Measurements from ENCODE around the gene TMOD2.
A peak's percentile ranks its signal among the peaks of the same experiment; 100 is the strongest.

TMOD2 gene

GRCh38 chr15:51750792-51751696 is at the start of gene TMOD2:
Gene TMOD2 (plus strand): TSS chr15:51751597. CDS start chr15:51766442, 14,845 bp downstream.
- peak; percentile 42 to 45 for DNase-seq

GRCh38 chr15:51702710-51703109 is 48.7 kb upstream of the TMOD2 start:
- DNase-seq = no peak

GRCh38 chr15:51706291-51706690 is 45.1 kb upstream of the TMOD2 start:
- no peak for DNase-seq

- DNase-seq = no peak
These were observed 44.3 kb upstream of the TMOD2 start for GRCh38 chr15:51706926-51707608.

- no peak for DNase-seq
These were observed 43.4 kb upstream of the TMOD2 start for GRCh38 chr15:51708013-51708412.

- no peak for DNase-seq
These were observed 42.4 kb upstream of the TMOD2 start for GRCh38 chr15:51709031-51709430.

GRCh38 chr15:51714162-51714561 is 37.2 kb upstream of the TMOD2 start:
- DNase-seq = no peak

GRCh38 chr15:51714911-51715310 is 36.5 kb upstream of the TMOD2 start:
- DNase-seq = no peak

- DNase-seq = no peak
These were observed 33.2 kb upstream of the TMOD2 start for GRCh38 chr15:51718219-51718618.

GRCh38 chr15:51718746-51719145 is 32.7 kb upstream of the TMOD2 start:
- no peak for DNase-seq

GRCh38 chr15:51720201-51720995 is 31.0 kb upstream of the TMOD2 start:
- no peak for DNase-seq

GRCh38 chr15:51721199-51721960 is 30.0 kb upstream of the TMOD2 start:
- DNase-seq = no peak

GRCh38 chr15:51724199-51724598 is 27.2 kb upstream of the TMOD2 start:
- DNase-seq = no peak

- no peak for DNase-seq
These were observed 26.7 kb upstream of the TMOD2 start for GRCh38 chr15:51724673-51725072.

GRCh38 chr15:51726302-51727073 is 24.9 kb upstream of the TMOD2 start:
- peak; percentile 55 to 61 for DNase-seq

GRCh38 chr15:51727141-51727897 is 24.1 kb upstream of the TMOD2 start:
- DNase-seq = peak in 1 of 2 donors; percentile 22

GRCh38 chr15:51731549-51732267 is 19.7 kb upstream of the TMOD2 start:
- peak; percentile 27 to 35 for DNase-seq

GRCh38 chr15:51732646-51733045 is 18.8 kb upstream of the TMOD2 start:
- DNase-seq = no peak

GRCh38 chr15:51735228-51736010 is 16.0 kb upstream of the TMOD2 start:
- peak; percentile 20 to 27 for DNase-seq
